ENCODE data around the gene IDH3A. TPM values are rescaled to one million over a fixed set of nuclear protein-coding genes. Genes with fewer than 3 reads are reported as not detected.

The IDH3A gene
- total RNA-seq, 2 donors from 2014 or later, result 34.2 to 43.2 TPM

- Histone ChIP-seq H3K36me3 (ENCODE audit: control insufficient read depth, insufficient read depth, low read length) (no peaks in the 10 kb centered on the region), H3K9ac (ENCODE audit: extremely low read depth, low read length, poor library complexity, severe bottlenecking) (no peak overlapping the region), H3K9me3 (ENCODE audit: control insufficient read depth, low read length) (no peaks in the 10 kb centered on the region), H3K4me1 (ENCODE audit: control insufficient read depth, insufficient read depth, low read length) (no peaks in the 10 kb centered on the region), H3K27me3 (ENCODE audit: control insufficient read depth, insufficient read depth, low read length, poor library complexity, severe bottlenecking) (no peaks in the 10 kb centered on the region), H3K4me3 (ENCODE audit: low read length) (no peak overlapping the region), H3K27ac (ENCODE audit: low read depth, low read length) (no peak overlapping the region)
- no peak overlapping the region for H3K27ac Mint-ChIP-seq
- H3K4me3 Mint-ChIP-seq, result no peak overlapping the region
- H3K4me1 Mint-ChIP-seq, result no peaks in the 10 kb centered on the region
- WGBS, 2 experiments (ENCODE audit: insufficient coverage in 1 of 2, insufficient read length in 1 of 2), result 69 to 80% methylated on average over 1 of the region's 1 CpG
- no peak for DNase-seq
- no peaks in the 10 kb centered on the region for H3K27me3 Mint-ChIP-seq (ENCODE audit: insufficient read depth)
- H3K9me3 Mint-ChIP-seq, result no peaks in the 10 kb centered on the region
- peaks cover 19% of the 10 kb centered on the region for H3K36me3 Mint-ChIP-seq (ENCODE audit: low read depth)
- TF ChIP-seq, protein P1, sequence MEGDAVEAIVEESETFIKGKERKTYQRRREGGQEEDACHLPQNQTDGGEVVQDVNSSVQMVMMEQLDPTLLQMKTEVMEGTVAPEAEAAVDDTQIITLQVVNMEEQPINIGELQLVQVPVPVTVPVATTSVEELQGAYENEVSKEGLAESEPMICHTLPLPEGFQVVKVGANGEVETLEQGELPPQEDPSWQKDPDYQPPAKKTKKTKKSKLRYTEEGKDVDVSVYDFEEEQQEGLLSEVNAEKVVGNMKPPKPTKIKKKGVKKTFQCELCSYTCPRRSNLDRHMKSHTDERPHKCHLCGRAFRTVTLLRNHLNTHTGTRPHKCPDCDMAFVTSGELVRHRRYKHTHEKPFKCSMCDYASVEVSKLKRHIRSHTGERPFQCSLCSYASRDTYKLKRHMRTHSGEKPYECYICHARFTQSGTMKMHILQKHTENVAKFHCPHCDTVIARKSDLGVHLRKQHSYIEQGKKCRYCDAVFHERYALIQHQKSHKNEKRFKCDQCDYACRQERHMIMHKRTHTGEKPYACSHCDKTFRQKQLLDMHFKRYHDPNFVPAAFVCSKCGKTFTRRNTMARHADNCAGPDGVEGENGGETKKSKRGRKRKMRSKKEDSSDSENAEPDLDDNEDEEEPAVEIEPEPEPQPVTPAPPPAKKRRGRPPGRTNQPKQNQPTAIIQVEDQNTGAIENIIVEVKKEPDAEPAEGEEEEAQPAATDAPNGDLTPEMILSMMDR (conservative IDR thresholded peaks at IDR 0.05), result no peak
These were observed 47.0 kb upstream of the IDH3A start for GRCh38 chr15:78102211-78102610.

DNA sequence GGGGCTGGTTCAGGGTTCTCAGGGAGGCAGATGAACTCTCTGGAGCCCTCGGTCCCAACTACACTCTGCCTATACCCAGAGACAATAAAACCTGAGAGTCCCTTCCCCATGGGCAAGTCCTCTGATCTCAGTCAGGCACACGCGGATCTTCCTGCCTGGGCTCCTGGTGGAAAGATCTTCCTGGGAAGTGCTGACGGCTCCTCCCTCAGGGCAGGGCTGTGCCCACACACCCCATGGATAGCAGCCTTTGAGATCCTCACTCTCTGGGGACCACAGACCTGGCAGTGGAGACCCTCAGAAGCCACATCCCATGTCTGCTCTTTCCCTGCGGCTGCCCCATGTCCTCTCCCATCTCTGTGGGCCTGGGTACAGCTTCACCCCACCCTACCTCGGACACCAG, 46.4 kb upstream of the IDH3A start:
- H3K9me3 Mint-ChIP-seq, result no peaks in the 10 kb centered on the region
- no peaks in the 10 kb centered on the region for H3K4me1 ChIP-seq (ENCODE audit: control insufficient read depth, insufficient read depth, low read length)
- H3K4me1 Mint-ChIP-seq, result no peaks in the 10 kb centered on the region
- H3K36me3 Mint-ChIP-seq (ENCODE audit: low read depth), result peaks cover 22% of the 10 kb centered on the region
- DNase-seq, result no peak
- TF ChIP-seq, protein P1 (conservative IDR thresholded peaks at IDR 0.05), result no peak
- no peaks in the 10 kb centered on the region for H3K27me3 Mint-ChIP-seq (ENCODE audit: insufficient read depth)
- no peak overlapping the region for H3K27ac Mint-ChIP-seq
- no peak overlapping the region for H3K27ac ChIP-seq (ENCODE audit: low read depth, low read length)
- 84 to 97% methylated on average over 3 to 6 of the region's 6 CpGs for WGBS, 2 experiments (ENCODE audit: insufficient coverage in 1 of 2, insufficient read length in 1 of 2)
- no peaks in the 10 kb centered on the region for H3K9me3 ChIP-seq (ENCODE audit: control insufficient read depth, low read length)
- H3K4me3 Mint-ChIP-seq, result no peak overlapping the region
- H3K9ac ChIP-seq (ENCODE audit: extremely low read depth, low read length, poor library complexity, severe bottlenecking), result no peak overlapping the region
- H3K27me3 ChIP-seq (ENCODE audit: control insufficient read depth, insufficient read depth, low read length, poor library complexity, severe bottlenecking), result no peaks in the 10 kb centered on the region
- H3K4me3 ChIP-seq (ENCODE audit: low read length), result no peak overlapping the region
- no peaks in the 10 kb centered on the region for H3K36me3 ChIP-seq (ENCODE audit: control insufficient read depth, insufficient read depth, low read length)

DNA sequence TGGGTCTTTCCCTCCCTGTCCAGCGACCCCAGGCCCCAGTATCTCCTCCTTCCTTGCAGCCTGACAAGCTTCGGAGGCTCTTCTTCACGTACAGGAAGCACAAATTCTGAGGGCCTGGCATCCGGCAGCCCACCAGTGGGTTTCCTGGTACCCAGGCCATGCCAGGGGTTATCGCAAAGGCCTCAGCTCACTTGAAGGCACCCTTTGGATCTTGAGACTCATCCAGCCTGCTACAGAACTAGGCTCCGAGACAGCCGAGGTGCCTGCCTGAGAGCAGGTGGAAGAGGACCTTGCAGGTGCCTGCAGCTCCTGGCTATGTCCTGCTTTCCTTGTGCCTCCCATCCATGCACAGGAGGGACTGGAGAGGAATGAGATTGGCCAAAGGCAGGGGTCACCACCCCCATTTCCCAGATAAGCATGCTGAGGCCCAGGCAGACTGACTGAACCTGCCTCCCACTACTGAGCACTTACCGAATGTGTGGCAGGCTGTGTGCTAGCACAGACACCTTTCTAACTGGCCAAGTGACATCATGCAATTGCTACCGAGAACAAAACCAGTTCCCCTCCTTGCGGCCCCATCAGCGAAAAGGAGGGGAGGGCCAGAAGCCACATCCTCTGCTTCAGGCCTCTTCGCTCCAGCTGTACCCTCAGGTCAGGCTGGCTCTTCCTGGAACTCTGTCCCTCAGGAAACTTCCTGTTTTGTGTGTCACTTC, 45.6 kb upstream of the IDH3A start:
- Histone ChIP-seq H3K27me3 (ENCODE audit: control insufficient read depth, insufficient read depth, low read length, poor library complexity, severe bottlenecking) (no peaks in the 10 kb centered on the region), H3K9me3 (ENCODE audit: control insufficient read depth, low read length) (no peaks in the 10 kb centered on the region), H3K9ac (ENCODE audit: extremely low read depth, low read length, poor library complexity, severe bottlenecking) (no peak overlapping the region), H3K4me3 (ENCODE audit: low read length) (no peak overlapping the region), H3K36me3 (ENCODE audit: control insufficient read depth, insufficient read depth, low read length) (no peaks in the 10 kb centered on the region), H3K27ac (ENCODE audit: low read depth, low read length) (no peak overlapping the region), H3K4me1 (ENCODE audit: control insufficient read depth, insufficient read depth, low read length) (no peaks in the 10 kb centered on the region)
- no peaks in the 10 kb centered on the region for H3K9me3 Mint-ChIP-seq
- H3K27ac Mint-ChIP-seq, result no peak overlapping the region
- DNase-seq, result no peak
- H3K36me3 Mint-ChIP-seq (ENCODE audit: low read depth), result peaks cover 25% of the 10 kb centered on the region
- 91 to 98% methylated on average over 5 to 12 of the region's 12 CpGs for WGBS, 2 experiments (ENCODE audit: insufficient coverage in 1 of 2, insufficient read length in 1 of 2)
- no peaks in the 10 kb centered on the region for H3K27me3 Mint-ChIP-seq (ENCODE audit: insufficient read depth)
- TF ChIP-seq, protein P1 (conservative IDR thresholded peaks at IDR 0.05), result no peak
- H3K4me1 Mint-ChIP-seq, result no peaks in the 10 kb centered on the region
- H3K4me3 Mint-ChIP-seq, result no peak overlapping the region
